GM12878 (cell line): ENCODE data around the gene DHX30. TPM values are rescaled to one million over a fixed set of nuclear protein-coding genes. Genes with fewer than 3 reads are reported as not detected.

Source experiments
- ATAC-seq: fragments of 200-7000 bp; cut with Tn5 transposase; 3 replicates; pipeline ENCODE4 v1.9.1; 2020; ENCODE audit warnings: mild to moderate bottlenecking, moderate library complexity
- BruUV-seq: library from RNA; stranded (reverse); fragments of 400-500 nt; replicated peaks from 2 replicates; lab custom pipeline; 2021; lab: Mats Ljungman, UMichigan
- CTCF ChIA-PET: fragments of 300-600 bp; sonication (Branson Sonifier 250); formaldehyde crosslinking; extraction: SDS; loops from one replicate; lab custom pipeline; 2021; ENCODE audit warnings: inconsistent platforms; lab: Yijun Ruan, JAX
- POLR2A ChIA-PET: fragments of 350-600 bp; formaldehyde crosslinking; extraction: SDS; loops from one replicate; lab custom pipeline; 2021; ENCODE audit warnings: inconsistent platforms; lab: Charles Lee
- RAD21 ChIA-PET: fragments of 300-600 bp; sonication (Branson Sonifier 250); formaldehyde crosslinking; loops from one replicate; lab custom pipeline; 2023; ENCODE audit warnings: antibody characterized with exemption; ENCODE audit not compliant: unreplicated experiment; lab: Charles Lee
- SMC1A ChIA-PET: fragments of 300-600 bp; sonication (Branson Sonifier 250); formaldehyde crosslinking; loops from one replicate; lab custom pipeline; 2023; ENCODE audit not compliant: unreplicated experiment, uncharacterized antibody; lab: Charles Lee
- DNase-seq: peaks from one replicate; pipeline ENCODE4 v3.0.0-alpha.2; 2011; ENCODE audit warnings: low read depth, low spot score
- FAIRE-seq: peaks from 3 replicates; lab custom pipeline; 2011; peaks lifted over from hg19 to GRCh38; lab: Jason Lieb, UNC
- H2AFZ ChIP-seq: 2 replicates; pipeline ENCODE4 v1.6.0; 2011; ENCODE audit warnings: low read depth, low read length, control low read depth; ENCODE audit not compliant: control insufficient read depth
- H3K27ac ChIP-seq: 2 replicates; pipeline ENCODE4 v1.5.1; 2011; ENCODE audit warnings: control low read depth; ENCODE audit not compliant: control insufficient read depth, insufficient read depth
- H3K27me3 ChIP-seq, 2 experiments: replicated peaks in 1 of 2; 2 replicates each; pipeline versions ENCODE4 v1.6.0 to v1.6.1; 2011; ENCODE audit warnings: low read length in 1 of 2; ENCODE audit not compliant: control insufficient read depth in 2 of 2, insufficient read depth in 2 of 2
- H3K36me3 ChIP-seq, 2 experiments: 2 replicates each; pipeline ENCODE4 v1.5.1; 2011; ENCODE audit warnings: low read length in 1 of 2; ENCODE audit not compliant: control insufficient read depth in 2 of 2, insufficient read depth in 2 of 2
- H3K4me1 ChIP-seq: 2 replicates; pipeline ENCODE4 v1.6.1; 2011; ENCODE audit warnings: mild to moderate bottlenecking, low read length, moderate library complexity, mixed read lengths; ENCODE audit not compliant: control insufficient read depth, insufficient read depth
- H3K4me2 ChIP-seq: 2 replicates; pipeline ENCODE4 v1.6.0; 2011; ENCODE audit warnings: control low read depth; ENCODE audit not compliant: control insufficient read depth, insufficient read depth
- H3K4me3 ChIP-seq: fragments of 200-600 bp; sonication (generic); 2 replicates; pipeline ENCODE4 v1.5.1; 2016
- H3K79me2 ChIP-seq: 2 replicates; pipeline ENCODE4 v1.6.0; 2011; ENCODE audit warnings: low read length; ENCODE audit not compliant: control insufficient read depth, insufficient read depth
- H3K9ac ChIP-seq: 2 replicates; pipeline ENCODE4 v1.8.0; 2011; ENCODE audit warnings: low read length, control low read depth, mixed read lengths; ENCODE audit not compliant: control insufficient read depth, insufficient read depth
- H3K9me3 ChIP-seq: replicated peaks from 3 replicates; pipeline ENCODE4 v1.5.1; 2011; ENCODE audit warnings: mild to moderate bottlenecking, low read length; ENCODE audit not compliant: control insufficient read depth, insufficient read depth
- H4K20me1 ChIP-seq: 2 replicates; pipeline ENCODE4 v1.6.0; 2011; ENCODE audit not compliant: control insufficient read depth, insufficient read depth
- CBFB ChIP-seq: IDR thresholded peaks from 2 replicates; pipeline ENCODE4 v1.6.1; 2016; ENCODE audit warnings: antibody characterized with exemption, low read depth
- CREB1 ChIP-seq: IDR thresholded peaks from 2 replicates; pipeline ENCODE4 v1.6.1; 2012; ENCODE audit warnings: low read depth, mild to moderate bottlenecking, inconsistent platforms
- HDGF ChIP-seq: fragments of 450-650 bp; IDR thresholded peaks from 2 replicates; pipeline ENCODE4 v1.6.1; 2016; ENCODE audit warnings: antibody characterized with exemption
- IRF4 ChIP-seq: IDR thresholded peaks from 2 replicates; pipeline ENCODE4 v1.6.1; 2011; ENCODE audit warnings: low read depth, low read length
- IRF5 ChIP-seq: fragments of 450-650 bp; IDR thresholded peaks from 2 replicates; pipeline ENCODE4 v1.6.1; 2017; ENCODE audit warnings: borderline replicate concordance
- JUNB ChIP-seq: IDR thresholded peaks from 2 replicates; pipeline ENCODE4 v1.6.1; 2016; ENCODE audit warnings: antibody characterized with exemption, mild to moderate bottlenecking
- KAT2A ChIP-seq: conservative IDR thresholded peaks from 2 replicates; pipeline ENCODE4 v1.6.1; 2011; ENCODE audit warnings: low read depth, low read length; ENCODE audit not compliant: control insufficient read depth
- MTA3 ChIP-seq: IDR thresholded peaks from 2 replicates; pipeline ENCODE4 v1.6.1; 2012; ENCODE audit warnings: low read length, inconsistent platforms, borderline replicate concordance
- RAD51 ChIP-seq: fragments of 450-650 bp; IDR thresholded peaks from 2 replicates; pipeline ENCODE4 v1.6.1; 2016; ENCODE audit warnings: moderate library complexity, mild to moderate bottlenecking, inconsistent platforms
- SP1 ChIP-seq: IDR thresholded peaks from one replicate; pipeline ENCODE4 v1.6.1; 2011; ENCODE audit warnings: low read depth, low read length
- TARDBP ChIP-seq: IDR thresholded peaks from 2 replicates; pipeline ENCODE4 v1.6.1; 2016; ENCODE audit warnings: borderline replicate concordance
- ZNF24 ChIP-seq: fragments of 450-650 bp; IDR thresholded peaks from 2 replicates; pipeline ENCODE4 v1.6.1; 2017; ENCODE audit warnings: antibody characterized with exemption, mild to moderate bottlenecking
- WGBS: methylation state at CpG from one replicate; pipeline ENCODE4 v1.1.6; 2016; ENCODE audit warnings: low lambda C conversion rate; ENCODE audit not compliant: insufficient replicate concordance, insufficient coverage; ENCODE audit errors: missing lambda C conversion rate; 5-methylcytosine and 5-hydroxymethylcytosine counted together
- in situ Hi-C: fragments of 300-500 bp; cut with MboI; formaldehyde crosslinking; loops from 9 replicates; pipeline ENCODE4 v1.14.3; 2018; ENCODE audit warnings: mixed read lengths
- intact Hi-C: fragments of 100-400 bp; cut with micrococcal nuclease; formaldehyde crosslinking; loops from one replicate; pipeline ENCODE4 v1.14.2; 2022; ENCODE audit not compliant: unreplicated experiment
- polyA plus RNA-seq, 11 experiments: library from polyadenylated mRNA; depleted of rRNA in 4 of 11; unstranded in 6 of 11; stranded (reverse) in 5 of 11; fragments of >200 nt; fragmentation: Nextera tagmentation in 4 of 11; fragmentation: Illumina TruSeq in 1 of 11; extraction: Ambion mirVana in 4 of 11; extraction: Trizol in 1 of 11; gene quantifications; 1 replicate in 1 of 11; 2 replicates in 10 of 11; pipeline versions ENCODE4 v1.2.1 to v1.2.3, GENCODE V29; 2011 to 2016; ENCODE audit warnings: inconsistent platforms in 2 of 11, missing spikeins in 2 of 11, low read depth in 1 of 11
- total RNA-seq, 4 experiments: library from RNA; depleted of rRNA in 3 of 4; stranded (reverse); fragments of >200 nt in 3 of 4; fragmentation: Illumina TruSeq in 1 of 4; extraction: Trizol in 1 of 4; gene quantifications; 2 replicates each; pipeline versions ENCODE4 v1.2.1 to v1.2.3, GENCODE V29; 2013 to 2021

The DHX30 gene
- total and polyA plus RNA-seq, 10 of the 15 experiments (the other 5 are each of a cell fraction or from before 2014, with no cell fraction given), result 9.5 to 75.3 (median 47.8) TPM

GRCh38 chr3:47888986-47889757 is 86.2 kb downstream of the DHX30 start:
- no peak for DNase-seq
- POLR2A ChIA-PET, result no interaction called here

More at GRCh38 chr3:47888986-47889757, 86.2 kb downstream of the DHX30 start:
- WGBS, result 98% methylated on average over 4 of the region's 4 CpGs
- BruUV-seq, result no TSS peak
- H3K27me3 ChIP-seq, result no peaks in the 10 kb centered on the region
- FAIRE-seq (no peak), ATAC-seq (no peak)
- intact Hi-C loops (no loop called here), in situ Hi-C loops (no loop called here)
- H3K36me3 ChIP-seq, result peaks cover 4 to 8% of the 10 kb centered on the region in 2 experiments; a peak in 3 of 4 replicates
- H3K4me2 ChIP-seq, result no peak overlapping the region
- H4K20me1 ChIP-seq, result no peaks in the 10 kb centered on the region
- no peak overlapping the region for H3K4me3 ChIP-seq
- no peaks in the 10 kb centered on the region for H3K9me3 ChIP-seq
- TF ChIP-seq KAT2A, result no peak
- TF ChIP-seq HDGF, result no peak
- no peak for TF ChIP-seq RAD51
- no peak for TF ChIP-seq JUNB
- no peak for TF ChIP-seq TARDBP
- TF ChIP-seq CREB1, result no peak
- no peak for TF ChIP-seq CBFB
- no peak for TF ChIP-seq IRF4
- TF ChIP-seq IRF5, result no peak
- TF ChIP-seq MTA3, result no peak
- no peak for TF ChIP-seq SP1
- TF ChIP-seq ZNF24, result no peak
- no peaks in the 10 kb centered on the region for H3K79me2 ChIP-seq
- no peak overlapping the region for H3K9ac ChIP-seq
- H3K27ac ChIP-seq, result no peak overlapping the region
- peaks cover 4% of the 10 kb centered on the region; the same call in 1 of the 2 replicates for H3K4me1 ChIP-seq
- H2AFZ ChIP-seq, result no peak overlapping the region
- ChIA-PET RAD21 (no interaction called here), CTCF (interaction anchor here (0.7 kb wide), 1 partner anchor 25 kb away, joined by 3 read pairs; no protein-coding TSS in a partner anchor), SMC1A (interaction anchor here (0.6 to 1.2 kb wide), 2 partner anchors 9 to 262 kb away, joined by 3 to 4 read pairs; no protein-coding TSS in a partner anchor)
